DND-41 (cell line): ENCODE data around the gene ECI1.

Experiments
- ATAC-seq: fragments of 200-7000 bp; cut with Tn5 transposase; 3 replicates; pipeline ENCODE4 v1.9.1; 2021; ENCODE audit warnings: low read depth; ENCODE audit not compliant: insufficient read depth
- DNase-seq: peaks from one replicate; pipeline ENCODE4 v3.0.0-alpha.2; 2020
- H2AFZ ChIP-seq: 2 replicates; pipeline ENCODE4 v1.6.0; 2012; ENCODE audit warnings: low read depth, low read length
- H3K27ac ChIP-seq: 2 replicates; pipeline ENCODE4 v1.5.1; 2012; ENCODE audit warnings: low read length, inconsistent platforms
- H3K27me3 ChIP-seq: fragments of 200-600 bp; sonication (generic); 2 replicates; pipeline ENCODE4 v1.6.0; 2012; ENCODE audit warnings: low read length, mild to moderate bottlenecking, inconsistent platforms; ENCODE audit not compliant: insufficient read depth, poor library complexity
- H3K36me3 ChIP-seq: 2 replicates; pipeline ENCODE4 v1.5.1; 2012; ENCODE audit warnings: low read length, inconsistent platforms; ENCODE audit not compliant: insufficient read depth
- H3K4me1 ChIP-seq: 2 replicates; pipeline ENCODE4 v1.5.1; 2012; ENCODE audit warnings: mild to moderate bottlenecking, low read length; ENCODE audit not compliant: insufficient read depth
- H3K4me2 ChIP-seq: 2 replicates; pipeline ENCODE4 v1.6.0; 2012; ENCODE audit warnings: mild to moderate bottlenecking, moderate library complexity, low read length, inconsistent platforms; ENCODE audit not compliant: insufficient read depth
- H3K4me3 ChIP-seq, 2 experiments: fragments of 200-600 bp in 1 of 2; shearing (Covaris generic) in 1 of 2; 2 replicates each; pipeline ENCODE4 v1.5.1; 2012 to 2016; ENCODE audit warnings: inconsistent platforms in 2 of 2, low read length in 2 of 2, mild to moderate bottlenecking in 2 of 2, low read depth in 1 of 2, moderate library complexity in 1 of 2
- H3K79me2 ChIP-seq: 2 replicates; pipeline ENCODE4 v1.6.0; 2012; ENCODE audit warnings: low read length, inconsistent platforms; ENCODE audit not compliant: insufficient read depth
- H3K9ac ChIP-seq: 2 replicates; pipeline ENCODE4 v1.6.0; 2012; ENCODE audit warnings: low read depth, mild to moderate bottlenecking, inconsistent platforms, low read length, moderate library complexity
- H3K9me3 ChIP-seq: 2 replicates; pipeline ENCODE4 v1.5.1; 2012; ENCODE audit warnings: low read length, moderate library complexity, mild to moderate bottlenecking, inconsistent platforms; ENCODE audit not compliant: insufficient read depth, severe bottlenecking
- H4K20me1 ChIP-seq: 2 replicates; pipeline ENCODE4 v1.6.0; 2012; ENCODE audit warnings: low read length; ENCODE audit not compliant: insufficient read depth
- EZH2 ChIP-seq: IDR thresholded peaks from 3 replicates; pipeline ENCODE4 v1.6.1; 2012; ENCODE audit warnings: borderline replicate concordance, low read depth, mild to moderate bottlenecking, moderate library complexity, low read length, inconsistent platforms; ENCODE audit not compliant: severe bottlenecking
- TF ChIP-seq, protein P1 (sequence below): IDR thresholded peaks from 2 replicates; pipeline ENCODE4 v1.5.1; 2012; ENCODE audit warnings: borderline replicate concordance, low read length, moderate library complexity, mild to moderate bottlenecking; ENCODE audit not compliant: poor library complexity, severe bottlenecking; ENCODE audit errors: extremely low read depth

ECI1 gene

GRCh38 chr16:2284797-2285576, 33.6 kb upstream of the ECI1 start:
- H3K9ac ChIP-seq: no peak overlapping the region
- no peak overlapping the region for H2AFZ ChIP-seq
- H3K79me2 ChIP-seq: no peaks in the 10 kb centered on the region
- H3K9me3 ChIP-seq: no peaks in the 10 kb centered on the region
- H4K20me1 ChIP-seq: no peaks in the 10 kb centered on the region; the same call in 1 of the 2 replicates
- H3K27me3 ChIP-seq: no peaks in the 10 kb centered on the region
- no peak overlapping the region for H3K4me2 ChIP-seq
- H3K4me3 ChIP-seq: no peak overlapping the region
- H3K4me1 ChIP-seq: no peaks in the 10 kb centered on the region
- no peak overlapping the region for H3K27ac ChIP-seq
- no peaks in the 10 kb centered on the region for H3K36me3 ChIP-seq
- DNase-seq (no peak), ATAC-seq (no peak)
- TF ChIP-seq, protein P1, sequence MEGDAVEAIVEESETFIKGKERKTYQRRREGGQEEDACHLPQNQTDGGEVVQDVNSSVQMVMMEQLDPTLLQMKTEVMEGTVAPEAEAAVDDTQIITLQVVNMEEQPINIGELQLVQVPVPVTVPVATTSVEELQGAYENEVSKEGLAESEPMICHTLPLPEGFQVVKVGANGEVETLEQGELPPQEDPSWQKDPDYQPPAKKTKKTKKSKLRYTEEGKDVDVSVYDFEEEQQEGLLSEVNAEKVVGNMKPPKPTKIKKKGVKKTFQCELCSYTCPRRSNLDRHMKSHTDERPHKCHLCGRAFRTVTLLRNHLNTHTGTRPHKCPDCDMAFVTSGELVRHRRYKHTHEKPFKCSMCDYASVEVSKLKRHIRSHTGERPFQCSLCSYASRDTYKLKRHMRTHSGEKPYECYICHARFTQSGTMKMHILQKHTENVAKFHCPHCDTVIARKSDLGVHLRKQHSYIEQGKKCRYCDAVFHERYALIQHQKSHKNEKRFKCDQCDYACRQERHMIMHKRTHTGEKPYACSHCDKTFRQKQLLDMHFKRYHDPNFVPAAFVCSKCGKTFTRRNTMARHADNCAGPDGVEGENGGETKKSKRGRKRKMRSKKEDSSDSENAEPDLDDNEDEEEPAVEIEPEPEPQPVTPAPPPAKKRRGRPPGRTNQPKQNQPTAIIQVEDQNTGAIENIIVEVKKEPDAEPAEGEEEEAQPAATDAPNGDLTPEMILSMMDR: peak; percentile 3
- TF ChIP-seq EZH2: no peak

DNA sequence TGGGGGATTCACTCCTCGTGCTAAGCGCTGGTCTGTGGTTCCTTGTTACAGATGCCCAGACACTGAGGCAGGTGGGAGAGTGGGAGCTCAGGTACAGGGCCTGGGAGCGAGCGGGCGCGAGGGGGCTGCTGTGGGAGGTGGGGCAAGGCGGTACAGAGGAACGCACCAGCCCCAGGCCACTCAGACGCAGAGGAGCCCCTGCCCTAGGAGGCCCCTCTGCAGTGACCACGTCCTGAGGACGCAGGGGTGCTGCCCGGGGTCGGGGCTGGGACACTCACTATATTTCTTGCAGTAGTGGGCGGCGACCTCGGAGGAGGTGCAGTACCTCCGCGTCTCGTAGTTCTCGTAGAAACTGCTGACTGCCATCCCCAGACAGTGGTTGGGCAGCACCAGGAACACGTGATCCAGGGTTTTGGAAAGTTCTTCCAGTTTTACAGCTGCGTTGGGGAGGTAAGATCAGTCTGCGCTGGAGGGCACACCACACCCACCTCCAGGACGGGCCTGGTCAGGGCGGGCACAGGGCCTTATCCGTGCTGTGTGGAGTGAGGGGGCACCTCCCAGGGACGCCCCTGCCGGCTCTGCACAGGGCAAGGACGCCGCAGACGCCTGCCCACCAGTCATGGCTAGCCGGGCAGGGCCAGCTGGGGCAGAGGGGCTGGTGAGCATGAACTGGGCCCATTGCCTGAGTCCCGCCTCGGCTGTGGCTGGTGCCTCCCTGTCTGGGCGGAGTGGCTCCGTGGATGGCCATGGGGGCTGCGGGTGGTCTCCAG, 32.8 kb upstream of the ECI1 start:
- Histone ChIP-seq H3K27ac (no peak overlapping the region), H3K9ac (no peak overlapping the region), H2AFZ (no peak overlapping the region), H3K9me3 (no peaks in the 10 kb centered on the region), H3K27me3 (no peaks in the 10 kb centered on the region), H3K4me1 (no peaks in the 10 kb centered on the region), H3K4me2 (no peak overlapping the region), H3K36me3 (no peaks in the 10 kb centered on the region), H4K20me1 (peaks cover 2% of the 10 kb centered on the region; the same call in 1 of the 2 replicates), H3K79me2 (no peaks in the 10 kb centered on the region), H3K4me3 (no peak overlapping the region)
- TF ChIP-seq, protein P1: no peak
- TF ChIP-seq EZH2: no peak
- ATAC-seq: no peak
- no peak for DNase-seq

DNA sequence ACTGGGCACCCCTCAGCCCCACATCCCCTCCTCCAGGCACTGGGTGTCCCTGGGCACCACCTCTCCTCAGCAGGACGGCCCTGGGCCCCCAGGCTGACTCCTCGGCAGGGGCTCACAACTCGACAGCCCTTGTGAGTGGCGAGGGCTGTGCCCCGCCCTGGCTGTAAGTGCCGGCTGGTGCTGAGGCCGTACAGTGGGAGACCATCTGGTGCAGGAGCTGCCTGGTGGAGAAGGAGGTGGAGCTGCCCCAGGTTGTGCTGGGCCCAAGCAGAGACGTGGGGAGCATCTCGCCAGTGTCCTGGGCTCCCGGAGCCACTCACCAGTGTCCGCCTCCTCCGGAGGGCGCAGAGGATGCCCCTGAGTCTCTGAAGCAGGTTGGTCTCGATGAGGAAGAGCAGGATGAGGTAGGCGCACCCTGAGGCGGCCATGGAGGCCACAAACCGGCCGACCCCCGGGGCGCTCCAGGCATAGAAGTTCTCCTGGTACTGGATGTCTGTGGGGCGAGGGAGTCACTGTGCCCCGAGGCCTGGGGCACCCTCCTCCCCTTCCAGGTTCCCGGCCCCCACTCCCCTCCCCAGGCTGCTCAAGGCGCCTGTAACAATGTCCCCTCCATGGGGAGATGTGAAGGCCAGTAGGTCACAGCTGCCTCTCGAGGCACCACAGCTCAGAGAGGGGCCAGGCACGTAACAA, 31.6 kb upstream of the ECI1 start:
- peaks cover 6% of the 10 kb centered on the region; the same call in 1 of the 2 replicates for H4K20me1 ChIP-seq
- no peaks in the 10 kb centered on the region for H3K79me2 ChIP-seq
- H2AFZ ChIP-seq: no peak overlapping the region
- H3K4me1 ChIP-seq: no peaks in the 10 kb centered on the region
- H3K9me3 ChIP-seq: no peaks in the 10 kb centered on the region
- no peak for TF ChIP-seq EZH2
- TF ChIP-seq, protein P1: no peak
- no peaks in the 10 kb centered on the region for H3K36me3 ChIP-seq
- H3K4me2 ChIP-seq: no peak overlapping the region
- no peaks in the 10 kb centered on the region for H3K27me3 ChIP-seq
- no peak for DNase-seq
- no peak overlapping the region for H3K27ac ChIP-seq
- no peak overlapping the region for H3K9ac ChIP-seq
- H3K4me3 ChIP-seq: no peak overlapping the region
- no peak for ATAC-seq
